Keratinocyte (primary cell): ENCODE measurements around the gene SPRYD3.

Experiments used
- CTCF ChIP-seq, 3 experiments: IDR thresholded peaks in 1 of 3; conservative IDR thresholded peaks in 1 of 3; optimal IDR thresholded peaks in 1 of 3; 2 replicates in 2 of 3; 3 replicates in 1 of 3; pipeline versions ENCODE3 to v1.5.1; 2011; ENCODE audit warnings: low read length in 3 of 3, mild to moderate bottlenecking in 3 of 3, moderate library complexity in 2 of 3, control low read depth in 1 of 3, inconsistent platforms in 1 of 3; ENCODE audit not compliant: insufficient read depth in 2 of 3; ENCODE audit errors: extremely low read depth in 1 of 3
- EZH2 ChIP-seq: IDR thresholded peaks from one replicate; pipeline ENCODE4 v1.6.1; 2012; ENCODE audit warnings: inconsistent platforms, mild to moderate bottlenecking, low read length, moderate library complexity

DNA sequence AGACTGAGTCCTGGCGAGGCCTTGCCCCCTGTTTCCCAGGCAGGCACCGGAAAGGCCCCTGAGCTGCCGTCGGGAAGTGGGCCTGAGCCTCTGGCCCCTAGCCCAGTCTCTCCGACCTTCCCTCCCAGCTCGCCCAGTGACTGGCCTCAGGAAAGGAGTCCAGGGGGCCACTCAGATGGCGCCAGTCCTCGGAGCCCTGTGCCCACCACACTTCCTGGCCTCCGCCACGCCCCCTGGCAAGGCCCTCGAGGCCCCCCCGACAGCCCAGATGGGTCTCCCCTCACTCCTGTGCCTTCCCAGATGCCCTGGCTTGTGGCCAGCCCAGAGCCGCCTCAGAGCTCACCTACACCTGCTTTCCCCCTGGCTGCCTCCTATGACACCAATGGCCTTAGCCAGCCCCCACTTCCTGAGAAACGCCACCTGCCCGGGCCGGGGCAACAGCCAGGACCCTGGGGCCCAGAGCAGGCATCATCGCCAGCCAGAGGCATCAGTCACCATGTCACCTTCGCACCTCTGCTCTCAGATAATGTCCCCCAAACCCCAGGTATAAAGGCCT lies 18.4 kb downstream of the SPRYD3 start:
- TF ChIP-seq CTCF (optimal IDR thresholded peaks at IDR 0.05 in 1 of 3, IDR thresholded peaks at IDR 0.05 in 1 of 3, conservative IDR thresholded peaks at IDR 0.05 in 1 of 3; ENCODE audit: extremely low read depth in 1 of 3, insufficient read depth in 2 of 3, low read length in 3 of 3) (no peak), EZH2 (no peak)
